ENCODE results near the gene USP32.
"Not testable (repeated sequence)": the region's sequence is repeated elsewhere in the genome, so short reads cannot be mapped to it uniquely, and the experiment has no call there.

Gene USP32

DNA sequence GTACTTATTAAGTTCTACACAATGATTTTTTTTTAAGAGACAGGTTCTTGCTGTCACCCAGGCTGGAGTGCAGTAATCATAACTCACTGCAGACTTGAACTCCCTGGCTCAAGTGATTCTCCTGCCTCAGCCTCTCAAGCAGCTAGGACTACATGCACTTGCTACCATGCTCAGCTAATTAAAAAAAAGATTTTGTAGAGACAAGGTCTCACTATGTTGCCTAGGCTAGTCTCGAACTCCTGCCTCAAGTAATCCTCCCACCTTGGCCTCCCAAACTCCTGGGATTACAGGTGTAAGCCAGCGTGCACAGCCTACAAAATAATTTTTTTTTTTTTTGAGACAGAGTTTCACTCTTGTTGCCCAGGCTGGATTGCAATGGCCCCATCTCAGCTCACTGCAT is 22.2 kb downstream of the USP32 start:
- DNase-seq = no peak

DNA sequence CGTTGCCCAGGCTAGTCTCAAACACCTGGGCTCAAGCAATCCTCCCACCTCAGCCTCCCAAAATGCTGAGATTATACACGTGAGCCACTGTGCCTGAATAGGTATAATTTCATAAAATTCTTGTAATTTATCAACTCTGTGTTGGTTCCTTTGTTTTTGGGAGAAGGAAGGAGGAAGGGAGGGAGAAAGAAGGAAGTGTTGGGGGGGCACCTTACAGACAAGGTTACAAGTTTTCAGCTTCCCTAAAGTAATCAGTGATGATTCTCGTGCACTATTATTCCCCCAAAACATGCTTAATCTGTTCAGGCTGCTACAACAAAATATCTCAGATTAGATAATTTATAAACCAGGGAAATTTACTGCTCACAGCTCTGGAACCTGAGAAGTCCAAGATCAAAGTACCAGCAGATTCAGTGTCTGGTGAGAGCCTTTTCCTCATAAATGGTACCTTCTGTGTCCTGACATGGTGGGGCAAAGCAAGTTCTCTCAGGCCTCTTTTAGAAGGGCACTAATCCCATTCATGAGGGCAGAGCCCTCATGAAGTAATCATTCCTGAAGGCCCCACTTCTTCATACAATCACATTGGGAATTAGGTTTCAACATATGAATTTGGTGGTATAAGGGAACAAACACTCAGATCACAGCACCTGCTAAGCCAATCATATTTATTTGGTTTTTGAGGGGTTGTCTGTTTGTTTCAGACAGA is 28.1 kb downstream of the USP32 start:
- DNase-seq = no peak

DNA sequence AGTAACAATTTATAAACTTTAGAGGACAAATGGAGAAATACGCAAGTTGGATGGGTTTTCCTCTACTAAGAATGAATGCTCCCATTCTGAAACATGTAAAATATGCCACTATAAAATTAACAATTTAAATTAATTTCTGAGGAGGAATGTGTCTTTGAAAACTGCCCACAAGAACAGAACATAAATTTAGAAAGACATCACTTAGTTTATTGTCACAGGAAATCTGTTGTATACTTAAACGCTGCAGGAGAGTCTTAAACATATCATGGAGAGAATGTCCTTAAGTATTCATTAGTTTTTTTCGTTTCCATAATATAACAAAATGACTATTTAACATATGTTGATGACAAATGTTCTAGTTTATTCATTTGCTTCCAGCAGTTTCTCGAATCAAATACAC is 29.6 kb downstream of the USP32 start:
- no peak for DNase-seq

DNA sequence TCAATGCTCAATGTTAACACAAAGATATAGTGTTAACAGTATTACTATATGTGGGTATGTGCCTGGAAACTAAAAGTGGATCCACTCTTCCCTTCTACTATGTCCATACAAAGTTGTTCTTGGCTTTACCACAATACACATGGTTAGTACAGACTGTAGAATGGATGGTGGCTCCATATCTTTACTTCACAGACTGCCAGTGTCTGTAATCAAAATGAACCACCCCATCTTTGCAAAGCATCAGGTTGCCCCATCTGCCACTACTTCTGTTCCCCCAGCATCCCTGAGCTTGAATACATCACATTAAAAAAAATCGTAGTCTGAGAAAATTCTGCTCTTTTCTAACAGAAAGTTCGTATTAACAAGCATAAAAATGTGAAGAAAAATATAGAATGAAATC is 30.0 kb downstream of the USP32 start:
- no peak for DNase-seq

DNA sequence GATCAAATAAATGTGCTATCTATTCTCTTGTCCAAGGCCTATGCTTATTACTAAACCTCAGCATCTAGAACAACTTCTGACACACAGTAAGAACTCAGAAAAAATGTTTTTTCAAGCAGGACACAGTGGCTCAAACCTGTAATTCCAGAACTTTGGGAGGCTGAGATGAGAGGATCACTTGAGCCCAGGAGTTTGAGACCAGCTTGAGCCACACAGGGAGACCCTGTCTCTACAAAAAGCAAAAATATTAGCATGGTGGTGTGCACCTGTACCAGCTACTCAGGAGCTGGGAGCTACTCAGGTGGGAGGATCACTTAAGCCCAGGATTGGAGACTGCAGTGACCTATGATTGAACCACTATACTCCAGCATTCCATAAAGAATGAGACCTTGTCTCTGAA is 32.5 kb downstream of the USP32 start:
- no peak for DNase-seq

DNA sequence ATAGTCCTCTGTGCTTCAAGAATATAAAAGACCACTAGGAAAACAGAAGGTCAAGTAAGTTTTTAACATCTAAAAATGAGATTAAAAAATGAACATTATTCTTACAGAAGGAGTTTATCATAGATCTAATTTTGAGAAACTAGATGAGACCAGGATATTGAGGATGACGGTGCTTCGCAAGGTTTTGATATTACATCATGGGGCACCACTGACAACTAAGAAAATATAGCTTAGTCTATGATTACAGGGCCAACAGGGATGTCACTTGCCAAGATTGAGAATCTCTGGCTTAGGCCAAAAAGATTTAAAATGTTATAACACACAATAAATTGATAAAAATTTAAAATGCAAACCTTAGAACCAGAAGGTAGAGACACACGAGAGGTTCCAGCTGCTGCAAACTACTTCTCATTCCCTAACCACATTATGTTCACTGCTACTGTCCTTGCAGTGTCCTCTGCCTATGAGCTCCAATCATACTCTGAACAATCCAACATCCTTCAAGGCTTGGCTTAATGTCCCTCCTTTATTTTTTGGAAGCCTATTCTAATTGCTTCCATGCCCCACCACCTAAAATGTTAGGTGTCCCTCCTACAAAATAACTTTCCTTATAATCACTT is 33.2 kb downstream of the USP32 start:
- DNase-seq = no peak

DNA sequence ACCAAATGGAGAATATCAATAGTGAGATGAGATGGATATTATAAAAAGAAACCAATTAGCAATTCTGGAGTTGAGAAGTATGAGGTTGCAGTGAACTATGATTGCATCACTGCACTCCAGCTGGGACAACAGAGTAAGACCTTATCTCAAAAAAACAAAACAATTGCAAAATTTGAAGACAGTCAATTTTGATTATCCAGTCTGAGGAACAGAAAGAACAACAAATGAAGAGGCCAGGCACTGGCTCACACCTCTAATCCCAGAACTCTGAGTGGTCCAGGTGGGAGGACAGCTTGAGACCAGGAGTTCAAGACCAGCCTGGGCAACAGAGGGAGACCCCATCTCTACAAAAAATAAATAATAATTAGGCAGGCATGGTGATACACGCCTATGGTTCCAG is 35.0 kb downstream of the USP32 start:
- DNase-seq = no peak

DNA sequence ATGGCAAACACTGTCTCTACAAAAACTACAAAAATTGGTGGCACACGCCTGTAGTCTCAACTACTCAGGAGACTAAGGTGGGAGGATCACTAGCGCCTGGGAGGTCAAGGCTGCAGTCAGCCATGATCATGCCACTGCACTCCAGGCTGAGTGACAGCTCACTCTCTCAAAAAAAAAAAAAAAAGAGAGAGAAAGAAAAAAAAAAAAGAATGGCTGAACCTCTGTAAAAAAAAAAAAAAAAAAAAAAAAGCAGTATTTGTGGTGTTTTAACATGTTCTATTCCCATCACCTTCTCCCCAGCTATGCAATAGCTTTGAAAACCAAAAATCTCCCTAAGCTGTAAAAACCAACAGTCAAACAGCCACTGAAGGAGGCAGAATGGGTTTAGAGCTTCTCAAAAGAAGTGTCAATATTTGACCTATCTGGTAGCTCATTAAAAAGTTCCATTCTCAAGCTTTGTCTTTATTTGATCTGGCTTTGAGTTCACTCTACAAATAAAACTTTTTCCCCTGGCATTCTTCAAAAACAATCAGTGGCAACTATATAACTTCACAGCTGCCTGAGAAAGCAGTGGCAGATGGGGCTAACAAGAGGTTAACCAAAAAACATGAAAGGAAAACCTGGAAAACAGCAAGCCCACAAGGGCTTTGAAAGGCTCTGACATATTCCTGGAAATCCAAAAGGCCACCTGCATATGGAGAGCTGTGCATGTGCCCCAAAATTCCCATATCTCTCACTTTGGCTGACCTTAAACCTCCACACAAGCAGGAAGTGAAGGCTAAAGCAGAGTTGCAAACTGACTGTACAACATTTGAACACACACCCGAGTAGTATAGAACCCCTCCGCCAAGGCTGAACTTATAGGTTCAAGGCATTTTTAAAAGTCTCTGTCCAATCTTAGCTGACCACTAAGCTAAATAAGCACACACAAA is 36.0 kb downstream of the USP32 start:
- DNase-seq = no peak

DNA sequence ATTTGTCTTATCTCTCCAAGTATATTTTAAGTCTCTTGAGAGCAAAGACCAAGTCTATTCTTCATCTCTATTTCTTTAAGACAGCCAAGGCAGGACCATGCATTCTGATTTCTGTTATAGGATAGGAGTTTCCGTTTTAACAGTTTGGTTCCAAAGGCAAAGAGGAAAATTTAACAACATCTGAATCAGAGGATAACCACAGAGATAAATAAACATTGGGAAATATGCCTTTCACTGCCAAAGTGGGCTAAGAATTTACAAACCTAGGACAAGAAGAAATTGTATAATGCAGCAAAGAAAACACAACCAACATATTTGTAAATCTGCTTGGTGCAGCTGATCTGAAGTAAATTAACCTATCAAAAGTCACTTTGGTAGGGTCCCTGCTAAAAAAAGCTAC is 37.7 kb downstream of the USP32 start:
- no peak for DNase-seq

DNA sequence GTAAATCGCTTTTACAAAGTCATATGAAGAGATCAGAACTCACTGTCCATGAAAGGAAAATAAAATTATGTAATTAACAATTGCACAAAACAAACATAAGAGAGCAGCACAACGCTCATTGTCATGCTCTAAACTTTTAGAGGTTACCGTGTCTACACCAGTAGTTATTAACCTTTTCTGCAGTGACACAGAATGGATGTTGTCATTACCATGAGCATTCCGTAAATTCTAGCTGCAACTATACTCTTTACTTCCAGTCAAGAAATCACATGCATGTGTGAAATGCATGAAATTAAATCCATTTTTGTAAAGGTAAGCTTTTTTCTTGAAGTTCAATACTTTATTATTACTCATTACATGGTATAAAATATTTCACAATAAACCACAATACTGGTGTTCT is 38.2 kb downstream of the USP32 start:
- no peak for DNase-seq

DNA sequence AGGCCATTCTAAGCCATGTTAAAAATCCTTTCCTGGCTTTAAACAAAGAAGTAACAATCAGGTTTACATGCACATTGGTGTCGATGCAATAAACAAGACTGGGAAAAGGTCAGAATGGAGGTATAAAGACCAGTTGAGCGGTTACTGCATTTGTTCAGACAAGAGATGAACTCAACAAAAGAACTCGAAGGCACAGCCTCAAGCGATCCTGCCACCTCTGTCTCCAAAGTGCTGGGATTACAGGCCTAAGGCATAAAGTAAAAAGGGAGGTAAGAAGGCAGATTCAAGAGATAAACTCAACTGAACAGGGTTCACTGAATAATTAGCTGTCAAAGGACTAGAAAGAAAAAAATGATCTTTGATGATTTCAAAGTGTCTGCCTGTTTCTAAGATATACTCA is 39.4 kb downstream of the USP32 start:
- DNase-seq = no peak

DNA sequence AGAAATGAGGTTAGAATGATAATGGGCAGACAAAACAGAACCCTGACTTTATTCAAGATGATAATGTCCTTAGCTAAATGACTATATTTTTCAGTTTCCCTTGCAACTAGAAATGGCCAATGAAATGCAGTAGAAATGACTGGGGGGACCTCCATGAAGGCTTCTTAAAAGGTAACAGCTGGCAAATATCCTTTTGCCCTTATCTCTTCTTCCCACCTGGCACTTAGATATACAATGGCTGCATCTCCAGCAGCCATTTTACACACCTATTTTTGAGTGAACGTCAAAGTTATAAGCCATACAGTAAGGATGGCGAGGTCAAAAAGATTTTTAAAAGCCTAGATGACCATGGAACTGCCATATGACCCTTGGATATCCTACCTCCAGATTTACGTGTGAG is 39.9 kb downstream of the USP32 start:
- DNase-seq = no peak

DNA sequence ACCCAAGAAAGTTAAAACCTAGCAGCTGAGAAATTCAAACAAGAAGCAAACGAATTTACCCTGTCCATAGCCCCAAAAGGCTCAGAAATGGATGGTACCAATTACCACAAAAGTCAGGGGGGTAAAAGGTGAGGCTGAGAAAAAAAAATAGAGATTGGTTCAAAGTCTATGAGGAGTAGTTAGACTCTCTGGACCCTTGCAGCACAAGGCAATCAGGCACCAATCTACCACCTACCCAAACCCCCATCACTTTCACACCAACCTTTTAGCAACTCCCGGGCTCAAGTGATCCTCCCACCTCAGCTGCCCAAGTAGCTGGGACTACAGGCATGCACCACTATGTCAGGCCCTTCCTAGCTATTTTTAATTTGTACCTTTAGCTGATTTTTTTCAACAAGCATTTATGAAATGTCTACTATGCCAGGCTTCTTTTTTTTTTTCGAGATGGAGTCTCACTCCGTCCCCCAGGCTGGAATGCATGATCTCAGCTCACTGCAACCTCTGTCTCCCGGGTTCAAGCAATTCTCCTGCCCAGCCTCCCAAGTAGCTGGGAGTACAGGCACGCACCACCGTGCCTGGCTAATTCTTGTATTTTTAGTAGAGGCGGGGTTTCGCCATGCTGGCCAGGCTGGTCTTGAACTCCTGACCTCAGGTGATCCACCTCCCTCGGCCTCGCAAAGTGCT is 40.8 kb downstream of the USP32 start:
- DNase-seq = no peak

DNA sequence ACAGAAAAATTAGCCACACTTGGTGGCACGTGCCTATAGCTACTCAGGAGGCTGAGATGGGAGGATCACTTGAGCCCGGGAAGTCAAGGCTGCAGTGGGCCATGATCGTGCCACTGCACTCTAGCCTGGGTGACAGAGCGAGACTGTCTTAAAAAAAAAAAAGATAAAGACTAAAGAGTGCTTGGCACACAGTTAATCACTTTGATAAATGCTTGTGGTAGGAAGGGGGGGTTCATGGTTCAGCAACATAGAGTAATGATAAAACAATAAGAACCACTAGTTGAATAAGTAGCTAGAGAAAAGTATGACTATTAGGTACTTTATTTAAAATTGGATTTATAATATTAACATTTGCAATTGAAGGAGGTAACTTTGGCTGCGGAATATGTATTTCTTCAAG is 43.3 kb downstream of the USP32 start:
- DNase-seq = no peak

DNA sequence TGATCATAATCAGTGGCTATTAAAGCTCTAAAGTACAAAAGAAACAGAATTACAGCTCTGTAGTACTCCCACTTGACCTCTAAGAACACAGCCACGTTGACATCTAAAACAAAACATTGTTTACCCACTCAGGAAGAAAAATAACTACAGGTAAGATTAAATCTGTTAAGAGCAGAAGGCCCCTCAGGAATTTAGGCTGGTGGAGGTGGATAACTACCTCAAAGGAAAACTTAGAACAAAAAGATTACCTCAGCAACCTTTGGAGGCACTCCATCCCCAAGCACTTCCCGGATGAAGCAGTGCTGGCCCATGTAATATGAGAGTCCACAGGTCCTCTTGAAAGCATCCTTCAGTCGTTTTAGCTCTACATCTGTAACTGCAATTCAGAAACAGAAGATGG is 46.7 kb downstream of the USP32 start:
- no peak for DNase-seq

DNA sequence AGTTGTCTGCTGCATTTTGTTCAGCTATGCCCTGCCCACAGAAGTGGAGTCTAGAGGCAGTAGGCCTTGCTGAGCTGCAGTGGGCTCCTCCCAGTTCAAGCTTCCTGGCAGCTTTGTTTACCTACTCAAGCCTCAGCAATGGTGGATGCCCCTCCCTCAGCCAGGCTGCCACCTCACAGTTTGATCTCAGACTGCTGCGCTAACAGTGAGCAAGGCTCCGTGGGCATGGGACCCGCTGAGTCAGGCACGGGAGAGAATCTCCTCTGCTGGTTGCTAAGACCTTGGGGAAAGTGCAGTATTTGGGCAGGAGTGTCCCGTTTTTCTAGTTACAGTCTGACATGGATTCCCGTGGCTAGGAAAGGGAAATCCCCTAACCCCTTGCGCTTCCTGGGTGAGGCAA is 49.4 kb downstream of the USP32 start:
- not testable (repeated sequence) for DNase-seq

DNA sequence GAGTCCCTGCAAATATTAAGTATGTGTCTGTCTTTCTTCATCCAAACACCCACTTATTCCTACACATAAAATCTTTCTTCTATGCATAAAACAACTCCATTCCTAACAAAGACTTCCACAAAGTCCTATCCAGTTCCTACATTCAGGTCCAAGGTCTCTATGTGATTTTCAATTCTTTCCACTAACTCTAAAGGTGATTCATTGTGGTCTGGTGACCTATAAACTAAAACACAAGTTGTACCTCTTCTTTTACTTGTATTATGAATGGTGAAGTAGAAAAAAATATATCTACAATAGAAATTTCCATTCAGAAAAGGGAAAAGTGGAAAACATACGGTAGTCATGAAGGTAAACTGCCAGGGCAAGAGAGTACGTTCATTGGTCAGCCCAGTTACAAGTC is 56.6 kb downstream of the USP32 start:
- DNase-seq = no peak

DNA sequence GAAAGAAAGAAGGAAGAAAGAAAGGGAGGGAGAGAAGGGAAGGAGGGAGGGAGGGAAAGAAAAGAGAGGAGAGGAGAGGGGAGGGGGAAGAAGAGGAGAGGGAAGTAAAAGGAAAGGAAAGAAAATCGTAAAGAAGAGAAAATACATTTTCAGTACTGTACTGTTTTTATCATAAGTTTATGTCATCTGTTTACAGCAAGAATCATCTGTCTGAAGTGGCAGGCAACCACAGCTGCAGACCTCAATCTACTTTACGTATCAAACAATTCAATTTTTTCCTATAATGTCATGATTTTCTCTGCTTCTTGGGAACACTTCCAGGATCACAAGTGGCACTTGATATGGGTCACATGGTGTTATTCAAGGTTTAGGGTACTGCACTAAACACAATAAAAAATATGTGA is 58.3 kb downstream of the USP32 start:
- no peak for DNase-seq

DNA sequence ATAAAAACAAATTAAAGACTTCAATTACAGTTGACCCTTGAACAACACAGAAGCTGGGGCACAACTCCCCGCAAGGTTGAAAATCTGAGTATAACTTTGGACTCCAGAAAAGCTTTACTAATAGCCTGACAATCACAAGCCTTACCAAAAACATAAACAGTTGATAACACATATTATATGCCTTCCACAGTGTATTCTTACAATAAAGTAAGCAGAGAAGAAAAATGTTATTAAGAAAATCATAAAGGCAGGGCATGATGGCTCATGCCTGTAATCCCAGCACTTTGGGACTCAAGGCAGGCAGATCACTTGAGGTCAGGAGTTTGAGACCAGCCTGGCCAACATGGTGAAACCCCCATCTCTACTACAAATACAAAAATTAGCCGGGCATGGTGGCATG is 58.9 kb downstream of the USP32 start:
- not testable (repeated sequence) for DNase-seq

DNA sequence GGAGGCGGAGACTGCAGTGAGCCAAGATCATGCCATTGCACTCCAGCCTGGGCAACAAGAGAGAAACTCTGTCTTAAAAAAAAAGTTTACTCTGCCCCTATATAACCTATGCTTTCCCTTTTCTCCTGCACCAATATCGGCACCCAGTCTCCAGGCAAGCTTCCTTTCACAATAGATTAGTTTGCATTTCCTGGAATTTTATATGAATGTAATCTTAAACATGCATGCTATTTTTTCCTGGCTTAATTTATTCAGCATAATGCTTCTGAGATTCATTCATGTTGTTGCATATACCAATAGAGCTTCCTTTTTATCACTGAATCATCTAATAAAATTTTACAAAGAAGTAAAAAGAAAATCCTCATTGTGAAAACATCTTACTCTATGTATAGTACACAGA is 59.4 kb downstream of the USP32 start:
- DNase-seq = no peak

DNA sequence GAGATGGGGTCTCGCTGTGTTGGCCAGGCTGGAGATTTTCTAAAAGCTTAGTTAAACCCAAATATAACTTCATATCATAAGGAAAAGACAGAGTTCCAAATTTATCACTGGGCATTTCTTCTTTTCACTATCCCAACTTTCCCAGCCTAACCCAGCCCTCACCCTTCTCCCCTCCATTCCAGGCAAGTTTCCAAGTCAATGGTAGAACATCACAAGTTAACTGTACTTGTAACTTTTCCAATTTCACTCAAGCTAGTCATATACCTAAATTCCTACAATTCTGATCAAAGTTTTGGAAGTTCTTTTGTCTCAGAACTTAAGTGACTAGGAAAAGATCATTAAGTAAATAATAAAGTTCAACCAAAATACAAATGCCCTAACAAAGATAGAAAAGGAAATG is 61.2 kb downstream of the USP32 start:
- no peak for DNase-seq

DNA sequence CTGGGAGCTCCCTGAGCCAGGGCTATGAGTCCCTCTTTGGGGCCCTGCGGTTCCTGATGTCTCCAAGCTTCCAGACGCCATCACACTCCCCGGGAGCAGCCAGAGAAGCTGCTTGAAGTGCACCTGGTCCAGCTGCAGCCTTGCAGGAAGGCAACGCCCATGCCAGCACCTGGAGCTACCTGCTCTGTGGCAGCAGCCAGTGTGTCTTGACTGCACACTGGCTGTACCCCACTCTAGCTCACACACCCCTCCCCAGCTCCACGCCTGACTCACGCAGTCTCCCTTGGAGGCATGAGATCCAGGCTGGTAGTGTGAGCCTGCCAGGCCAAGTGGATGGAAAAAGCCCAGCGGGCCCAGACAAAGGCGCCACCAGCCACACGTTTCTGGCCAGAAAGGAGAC is 63.3 kb downstream of the USP32 start:
- no peak for DNase-seq

DNA sequence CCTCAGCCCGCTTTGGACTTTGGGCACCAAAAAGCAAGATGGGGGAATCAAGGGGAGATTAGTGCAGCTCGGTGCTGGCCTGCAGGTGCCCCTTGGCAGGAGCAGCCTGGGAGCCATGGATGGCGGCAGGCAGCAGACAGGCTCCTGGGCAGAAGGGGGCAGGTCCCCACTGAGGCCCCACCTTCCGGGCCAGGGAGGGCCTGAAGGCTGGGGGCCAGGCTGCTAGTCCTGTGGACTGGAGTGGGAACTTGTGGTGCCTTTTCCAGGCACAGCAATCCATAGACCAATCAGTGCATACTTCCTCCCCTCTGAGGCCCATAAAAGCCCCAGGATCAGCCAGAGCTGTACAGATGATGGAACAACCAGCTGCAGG is 64.0 kb downstream of the USP32 start:
- DNase-seq = no peak

All from stimulated activated naive CD4-positive, alpha-beta T cell treated with Interleukin-2 at 50 U/mL for 16 hours (primary cell).